ENCODE data around the gene PTPRT. TPM values are rescaled to one million over a fixed set of nuclear protein-coding genes. Genes with fewer than 3 reads are reported as not detected.

PTPRT gene
- total RNA-seq, 1 experiment from 2014 or later: 0.20 TPM

DNA sequence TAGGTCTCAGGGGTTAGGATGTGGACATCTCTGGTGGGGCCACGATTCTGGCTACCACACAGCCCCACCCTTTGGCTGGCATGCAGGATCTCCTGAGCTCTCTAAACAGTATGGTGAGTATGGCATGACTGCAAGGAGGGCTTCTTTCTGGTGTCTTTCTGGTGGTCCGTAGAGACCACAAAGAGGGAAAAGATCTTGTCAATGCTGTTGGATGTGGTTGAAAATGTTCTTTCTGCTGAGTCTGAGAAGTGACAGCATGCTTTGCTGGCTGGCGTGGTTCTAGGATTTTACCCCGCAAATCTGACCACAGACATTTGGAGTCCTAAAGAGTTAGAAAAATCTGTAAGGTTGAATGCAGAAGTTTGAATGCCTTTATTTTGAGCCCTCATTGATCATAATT lies 1096.7 kb downstream of the PTPRT start:
- ChIA-PET POLR2A (no interaction called here), CTCF (no interaction called here)
- Mint-ChIP-seq H3K27ac (ENCODE audit: unreplicated experiment) (no peak overlapping the region), H3K36me3 (ENCODE audit: insufficient read depth, unreplicated experiment) (no peaks in the 10 kb centered on the region), H3K4me3 (ENCODE audit: unreplicated experiment) (no peak overlapping the region), H3K4me1 (ENCODE audit: low read depth, unreplicated experiment) (no peaks in the 10 kb centered on the region), H3K9me3 (ENCODE audit: unreplicated experiment) (no peaks in the 10 kb centered on the region), H3K27me3 (ENCODE audit: insufficient read depth, unreplicated experiment) (peaks cover 24% of the 10 kb centered on the region)
- Histone ChIP-seq H3K4me3 (ENCODE audit: low read depth, low read length) (no peak overlapping the region), H3K27me3 (replicated peaks; ENCODE audit: control insufficient read depth, insufficient read depth, low read length) (no peaks in the 10 kb centered on the region), H3K9me3 (no peaks in the 10 kb centered on the region), H3K4me1 (no peaks in the 10 kb centered on the region), H3K36me3 (ENCODE audit: control insufficient read depth, insufficient read depth, low read length) (no peaks in the 10 kb centered on the region)
- no peak for DNase-seq
- TF ChIP-seq, protein P1, sequence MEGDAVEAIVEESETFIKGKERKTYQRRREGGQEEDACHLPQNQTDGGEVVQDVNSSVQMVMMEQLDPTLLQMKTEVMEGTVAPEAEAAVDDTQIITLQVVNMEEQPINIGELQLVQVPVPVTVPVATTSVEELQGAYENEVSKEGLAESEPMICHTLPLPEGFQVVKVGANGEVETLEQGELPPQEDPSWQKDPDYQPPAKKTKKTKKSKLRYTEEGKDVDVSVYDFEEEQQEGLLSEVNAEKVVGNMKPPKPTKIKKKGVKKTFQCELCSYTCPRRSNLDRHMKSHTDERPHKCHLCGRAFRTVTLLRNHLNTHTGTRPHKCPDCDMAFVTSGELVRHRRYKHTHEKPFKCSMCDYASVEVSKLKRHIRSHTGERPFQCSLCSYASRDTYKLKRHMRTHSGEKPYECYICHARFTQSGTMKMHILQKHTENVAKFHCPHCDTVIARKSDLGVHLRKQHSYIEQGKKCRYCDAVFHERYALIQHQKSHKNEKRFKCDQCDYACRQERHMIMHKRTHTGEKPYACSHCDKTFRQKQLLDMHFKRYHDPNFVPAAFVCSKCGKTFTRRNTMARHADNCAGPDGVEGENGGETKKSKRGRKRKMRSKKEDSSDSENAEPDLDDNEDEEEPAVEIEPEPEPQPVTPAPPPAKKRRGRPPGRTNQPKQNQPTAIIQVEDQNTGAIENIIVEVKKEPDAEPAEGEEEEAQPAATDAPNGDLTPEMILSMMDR (IDR thresholded peaks at IDR 0.05; ENCODE audit: insufficient read depth in 1 of 2, low read depth in 1 of 2, low read length in 1 of 2, severe bottlenecking in 1 of 2, unreplicated experiment in 1 of 2): no peak
- intact Hi-C loops (cut with micrococcal nuclease; ENCODE audit: unreplicated experiment): no loop called here
- no TSS peak for BruUV-seq (replicated peaks)

DNA sequence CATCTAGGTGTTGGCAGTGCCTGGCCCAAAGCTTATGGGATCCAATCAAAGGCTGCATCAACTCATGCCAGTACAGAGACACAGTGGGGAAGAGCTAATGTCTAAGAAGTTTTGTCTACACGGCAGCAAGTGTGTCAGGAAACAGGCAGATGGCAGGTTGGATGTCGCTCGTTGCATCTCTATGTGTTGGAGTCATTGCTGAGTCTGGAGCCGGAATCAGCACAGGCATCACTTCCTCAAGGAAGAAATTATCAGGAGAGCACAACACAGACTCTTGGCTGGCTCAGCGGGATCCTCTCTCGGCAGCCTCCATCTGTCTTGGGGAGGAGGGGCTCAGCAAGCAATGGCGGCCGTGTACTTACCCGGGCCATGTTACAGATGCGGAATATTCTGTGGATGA lies 1104.3 kb downstream of the PTPRT start:
- ChIA-PET POLR2A (no interaction called here), CTCF (no interaction called here)
- intact Hi-C loops (cut with micrococcal nuclease; ENCODE audit: unreplicated experiment): no loop called here
- Mint-ChIP-seq H3K36me3 (ENCODE audit: insufficient read depth, unreplicated experiment) (no peaks in the 10 kb centered on the region), H3K27ac (ENCODE audit: unreplicated experiment) (no peak overlapping the region), H3K27me3 (ENCODE audit: insufficient read depth, unreplicated experiment) (peaks cover 3% of the 10 kb centered on the region), H3K4me3 (ENCODE audit: unreplicated experiment) (no peak overlapping the region), H3K4me1 (ENCODE audit: low read depth, unreplicated experiment) (no peaks in the 10 kb centered on the region), H3K9me3 (ENCODE audit: unreplicated experiment) (no peaks in the 10 kb centered on the region)
- H3K36me3 ChIP-seq (ENCODE audit: control insufficient read depth, insufficient read depth, low read length): no peaks in the 10 kb centered on the region
- no peaks in the 10 kb centered on the region for H3K9me3 ChIP-seq
- no TSS peak for BruUV-seq (replicated peaks)
- H3K4me1 ChIP-seq: no peaks in the 10 kb centered on the region
- H3K27me3 ChIP-seq (replicated peaks; ENCODE audit: control insufficient read depth, insufficient read depth, low read length): no peaks in the 10 kb centered on the region
- DNase-seq: no peak
- TF ChIP-seq, protein P1 (IDR thresholded peaks at IDR 0.05; ENCODE audit: insufficient read depth in 1 of 2, low read depth in 1 of 2, low read length in 1 of 2, severe bottlenecking in 1 of 2, unreplicated experiment in 1 of 2): no peak
- H3K4me3 ChIP-seq (ENCODE audit: low read depth, low read length): no peak overlapping the region

DNA sequence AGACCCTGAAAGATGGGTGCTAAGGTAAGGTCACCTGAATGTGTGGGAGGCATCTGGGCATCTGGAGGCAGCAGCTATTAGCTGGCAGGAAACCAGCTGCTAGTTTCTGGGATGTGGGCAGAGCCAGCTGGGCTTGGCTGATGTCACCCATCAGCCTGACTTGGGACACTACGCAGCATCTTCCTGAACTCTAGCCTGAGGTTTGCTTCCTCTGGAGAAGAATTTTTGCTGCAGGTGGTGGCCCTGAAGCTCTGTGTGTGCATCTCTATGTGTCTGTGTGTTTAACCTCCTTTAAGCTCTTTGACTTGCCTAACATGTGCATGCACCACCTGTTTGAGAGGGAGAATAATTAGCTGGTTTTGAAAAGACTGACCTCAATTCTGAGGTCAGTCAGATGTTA lies 1106.4 kb downstream of the PTPRT start:
- Histone ChIP-seq H3K4me1 (no peaks in the 10 kb centered on the region), H3K36me3 (ENCODE audit: control insufficient read depth, insufficient read depth, low read length) (no peaks in the 10 kb centered on the region), H3K9me3 (no peaks in the 10 kb centered on the region), H3K4me3 (ENCODE audit: low read depth, low read length) (no peak overlapping the region), H3K27me3 (replicated peaks; ENCODE audit: control insufficient read depth, insufficient read depth, low read length) (no peaks in the 10 kb centered on the region)
- TF ChIP-seq, protein P1 (IDR thresholded peaks at IDR 0.05; ENCODE audit: insufficient read depth in 1 of 2, low read depth in 1 of 2, low read length in 1 of 2, severe bottlenecking in 1 of 2, unreplicated experiment in 1 of 2): no peak
- Mint-ChIP-seq H3K36me3 (ENCODE audit: insufficient read depth, unreplicated experiment) (no peaks in the 10 kb centered on the region), H3K27me3 (ENCODE audit: insufficient read depth, unreplicated experiment) (peaks cover 3% of the 10 kb centered on the region), H3K27ac (ENCODE audit: unreplicated experiment) (no peak overlapping the region), H3K4me3 (ENCODE audit: unreplicated experiment) (no peak overlapping the region), H3K9me3 (ENCODE audit: unreplicated experiment) (no peaks in the 10 kb centered on the region), H3K4me1 (ENCODE audit: low read depth, unreplicated experiment) (no peaks in the 10 kb centered on the region)
- ChIA-PET CTCF (interaction anchor here (0.6 kb wide), 1 partner anchor 316 kb away, joined by 3 read pairs; no protein-coding TSS in a partner anchor), POLR2A (no interaction called here)
- BruUV-seq (replicated peaks): no TSS peak
- no peak for DNase-seq
- intact Hi-C loops (cut with micrococcal nuclease; ENCODE audit: unreplicated experiment): no loop called here
